Smooth muscle cell (in vitro differentiated cells): Measurements from ENCODE around the gene EGFL8. TPM values are rescaled to one million over a fixed set of nuclear protein-coding genes. Genes with fewer than 3 reads are reported as not detected.

ENCODE experiments used
- DNase-seq: peaks from one replicate; lab custom pipeline; 2025; ENCODE audit not compliant: unreplicated experiment; lab: John Stamatoyannopoulos, UW
- H2AFZ ChIP-seq: fragments of 200-600 bp; sonication (generic); 2 replicates; pipeline ENCODE4 v1.6.0; 2016; ENCODE audit warnings: antibody characterized with exemption, low read depth, mild to moderate bottlenecking
- H3F3A ChIP-seq: fragments of 200-600 bp; sonication (generic); 2 replicates; pipeline ENCODE4 v1.6.0; 2017; ENCODE audit warnings: antibody characterized with exemption, low read depth
- H3K27ac ChIP-seq: fragments of 200-600 bp; sonication (generic); 2 replicates; pipeline ENCODE4 v1.5.1; 2016; ENCODE audit warnings: low read depth, mild to moderate bottlenecking
- H3K27me3 ChIP-seq: fragments of 200-600 bp; sonication (generic); 2 replicates; pipeline ENCODE4 v1.6.1; 2016; ENCODE audit warnings: low read depth, mild to moderate bottlenecking
- H3K36me3 ChIP-seq: fragments of 200-600 bp; sonication (generic); 2 replicates; pipeline ENCODE4 v1.5.1; 2016; ENCODE audit warnings: low read depth
- H3K4me1 ChIP-seq: fragments of 200-600 bp; sonication (generic); 2 replicates; pipeline ENCODE4 v1.5.1; 2016; ENCODE audit warnings: low read depth
- H3K4me2 ChIP-seq: fragments of 200-600 bp; sonication (generic); 2 replicates; pipeline ENCODE4 v1.6.0; 2016; ENCODE audit warnings: mild to moderate bottlenecking
- H3K4me3 ChIP-seq: fragments of 200-600 bp; sonication (generic); 2 replicates; pipeline ENCODE4 v1.5.1; 2016; ENCODE audit warnings: mild to moderate bottlenecking
- H3K79me2 ChIP-seq: fragments of 200-600 bp; sonication (generic); 2 replicates; pipeline ENCODE4 v1.6.0; 2016; ENCODE audit warnings: low read depth, mild to moderate bottlenecking
- H3K9ac ChIP-seq: fragments of 200-600 bp; sonication (generic); 2 replicates; pipeline ENCODE4 v1.6.0; 2016; ENCODE audit warnings: low read depth
- H3K9me3 ChIP-seq: fragments of 200-600 bp; sonication (generic); replicated peaks from 2 replicates; pipeline ENCODE4 v1.5.1; 2016; ENCODE audit warnings: low read depth
- H4K20me1 ChIP-seq: fragments of 200-600 bp; sonication (generic); 2 replicates; pipeline ENCODE4 v1.6.0; 2016; ENCODE audit warnings: low read depth
- WGBS: methylation state at CpG from one replicate; pipeline ENCODE4 v1.1.7; 2016; ENCODE audit warnings: low lambda C conversion rate; 5-methylcytosine and 5-hydroxymethylcytosine counted together
- polyA plus RNA-seq: library from polyadenylated mRNA; unstranded; fragments of >200 nt; fragmentation: Nextera tagmentation; extraction: Ambion mirVana; gene quantifications from 2 replicates; pipeline ENCODE4 v1.2.1, GENCODE V29; 2016
- total RNA-seq: library from RNA; depleted of rRNA; stranded (reverse); fragments of >200 nt; gene quantifications from 2 replicates; pipeline ENCODE4 v1.2.3, GENCODE V29; 2014
- TF ChIP-seq, protein P1 (sequence below): fragments of 200-600 bp; sonication (generic); IDR thresholded peaks from 2 replicates; pipeline ENCODE4 v1.5.1; 2017; ENCODE audit warnings: borderline replicate concordance, mild to moderate bottlenecking, antibody characterized with exemption; ENCODE audit not compliant: insufficient read depth, poor library complexity, severe bottlenecking

EGFL8 gene
- total and polyA plus RNA-seq, 2 experiments from 2014 or later = 4.3 to 5.6 TPM

DNA sequence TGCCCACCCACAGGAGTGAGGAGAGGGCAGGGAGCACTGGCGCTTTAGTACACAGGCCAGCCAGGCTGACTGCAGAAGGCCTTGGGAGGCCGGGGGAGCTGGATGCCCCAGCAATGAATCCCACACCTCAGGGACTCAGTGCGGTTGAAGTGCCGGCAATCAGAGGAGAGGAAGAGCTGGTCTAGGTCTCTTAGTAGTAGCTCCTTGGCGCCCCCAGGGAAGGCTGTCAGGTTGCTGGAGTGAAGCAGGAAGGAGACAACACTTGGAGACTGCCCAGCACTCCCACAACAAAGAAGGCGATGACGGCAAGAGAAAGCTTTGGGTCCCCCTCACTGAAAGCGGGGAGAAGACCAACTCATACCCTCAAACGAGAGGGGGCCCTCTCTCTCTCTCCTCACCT, 46.9 kb upstream of the EGFL8 start:
- TF ChIP-seq, protein P1, sequence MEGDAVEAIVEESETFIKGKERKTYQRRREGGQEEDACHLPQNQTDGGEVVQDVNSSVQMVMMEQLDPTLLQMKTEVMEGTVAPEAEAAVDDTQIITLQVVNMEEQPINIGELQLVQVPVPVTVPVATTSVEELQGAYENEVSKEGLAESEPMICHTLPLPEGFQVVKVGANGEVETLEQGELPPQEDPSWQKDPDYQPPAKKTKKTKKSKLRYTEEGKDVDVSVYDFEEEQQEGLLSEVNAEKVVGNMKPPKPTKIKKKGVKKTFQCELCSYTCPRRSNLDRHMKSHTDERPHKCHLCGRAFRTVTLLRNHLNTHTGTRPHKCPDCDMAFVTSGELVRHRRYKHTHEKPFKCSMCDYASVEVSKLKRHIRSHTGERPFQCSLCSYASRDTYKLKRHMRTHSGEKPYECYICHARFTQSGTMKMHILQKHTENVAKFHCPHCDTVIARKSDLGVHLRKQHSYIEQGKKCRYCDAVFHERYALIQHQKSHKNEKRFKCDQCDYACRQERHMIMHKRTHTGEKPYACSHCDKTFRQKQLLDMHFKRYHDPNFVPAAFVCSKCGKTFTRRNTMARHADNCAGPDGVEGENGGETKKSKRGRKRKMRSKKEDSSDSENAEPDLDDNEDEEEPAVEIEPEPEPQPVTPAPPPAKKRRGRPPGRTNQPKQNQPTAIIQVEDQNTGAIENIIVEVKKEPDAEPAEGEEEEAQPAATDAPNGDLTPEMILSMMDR = no peak
- peaks cover 2% of the 10 kb centered on the region for H3F3A ChIP-seq
- H3K36me3 ChIP-seq = no peaks in the 10 kb centered on the region
- no peaks in the 10 kb centered on the region for H3K4me1 ChIP-seq
- H3K4me3 ChIP-seq = no peak overlapping the region
- H3K9ac ChIP-seq = no peak overlapping the region
- H3K79me2 ChIP-seq = no peaks in the 10 kb centered on the region
- H2AFZ ChIP-seq = no peak overlapping the region
- no peaks in the 10 kb centered on the region for H3K9me3 ChIP-seq
- no peak for DNase-seq
- H3K27me3 ChIP-seq = no peaks in the 10 kb centered on the region
- WGBS = 98% methylated on average over 8 of the region's 9 CpGs
- no peaks in the 10 kb centered on the region for H4K20me1 ChIP-seq
- no peak overlapping the region for H3K27ac ChIP-seq
- H3K4me2 ChIP-seq = no peak overlapping the region

DNA sequence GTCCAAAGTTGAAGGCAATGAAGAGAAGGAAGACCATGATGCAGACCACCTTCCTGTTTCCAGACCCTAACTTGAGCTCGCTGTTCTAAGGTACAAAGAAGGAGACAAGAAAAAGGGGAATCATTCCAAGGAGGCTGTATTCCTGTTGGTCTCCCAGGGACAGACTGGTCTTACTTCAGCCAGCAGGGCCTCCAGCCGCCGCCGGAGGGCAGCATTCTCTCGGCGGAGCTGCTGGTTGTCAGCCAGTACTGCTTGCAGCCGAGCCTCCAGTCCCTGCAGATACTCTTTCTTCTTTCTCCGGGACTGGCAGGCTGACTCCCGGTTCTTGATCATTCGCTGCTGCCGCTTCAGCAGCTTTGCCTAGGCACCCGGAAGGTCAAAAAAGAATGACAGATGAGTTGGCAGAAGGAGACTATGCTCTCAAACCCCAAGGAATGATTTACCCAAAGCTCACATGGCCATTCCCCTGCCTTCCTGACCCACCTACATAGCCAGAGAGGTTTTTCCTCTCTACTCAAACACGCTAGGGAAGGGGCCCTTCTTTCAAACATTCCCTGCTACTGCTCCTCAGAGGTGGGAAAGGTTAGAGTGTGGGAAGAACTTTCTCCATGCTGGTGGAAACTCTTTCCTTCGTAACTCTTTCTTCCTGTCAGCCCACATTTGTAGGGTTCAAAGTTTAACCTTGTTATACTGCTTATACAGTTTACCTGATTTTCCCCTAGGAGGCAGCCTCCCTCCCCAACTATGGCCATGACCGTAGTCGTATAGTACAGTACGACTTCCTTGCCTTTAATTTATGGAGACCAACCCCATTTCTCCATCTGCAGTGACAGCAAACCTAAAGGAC, 45.4 kb upstream of the EGFL8 start:
- no peaks in the 10 kb centered on the region for H3K4me1 ChIP-seq
- H3K9me3 ChIP-seq = no peaks in the 10 kb centered on the region
- H3K4me2 ChIP-seq = no peak overlapping the region
- peak; percentile 37 for DNase-seq
- H2AFZ ChIP-seq = no peak overlapping the region
- no peaks in the 10 kb centered on the region for H3F3A ChIP-seq
- H3K9ac ChIP-seq = no peak overlapping the region
- TF ChIP-seq, protein P1 = peak; percentile 96
- H4K20me1 ChIP-seq = no peaks in the 10 kb centered on the region
- 29% methylated on average over 17 of the region's 17 CpGs for WGBS
- no peaks in the 10 kb centered on the region for H3K79me2 ChIP-seq
- no peaks in the 10 kb centered on the region for H3K27me3 ChIP-seq
- H3K27ac ChIP-seq = no peak overlapping the region
- H3K36me3 ChIP-seq = no peaks in the 10 kb centered on the region
- H3K4me3 ChIP-seq = no peak overlapping the region

DNA sequence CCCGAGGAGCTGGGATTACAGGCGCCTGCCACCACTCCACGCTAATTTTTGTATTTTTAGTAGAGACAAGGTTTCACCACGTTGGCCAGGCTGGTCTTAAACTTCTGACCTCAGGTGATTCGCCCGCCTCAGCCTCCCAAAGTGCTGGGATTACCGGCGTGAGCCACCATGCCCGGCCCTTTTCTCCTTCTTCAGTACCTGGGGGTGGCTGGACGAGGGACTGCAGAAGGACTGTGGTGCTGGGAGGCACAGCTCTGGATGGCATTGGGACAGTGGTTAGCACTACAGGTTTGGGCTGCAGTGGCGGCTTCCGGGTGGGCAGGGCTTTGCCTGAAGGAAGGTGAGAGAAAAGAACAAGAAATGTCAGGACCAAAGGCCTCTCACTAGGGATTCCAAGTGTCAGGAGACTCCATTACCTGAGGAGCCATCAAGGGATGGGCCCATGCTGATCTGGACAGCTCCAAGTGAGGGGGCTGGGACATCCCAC, 43.8 kb upstream of the EGFL8 start:
- Histone ChIP-seq H4K20me1 (no peaks in the 10 kb centered on the region), H3K36me3 (peaks cover 3% of the 10 kb centered on the region), H3K27me3 (no peaks in the 10 kb centered on the region), H3K9ac (no peak overlapping the region), H3K27ac (no peak overlapping the region), H3K4me3 (no peak overlapping the region), H3K79me2 (no peaks in the 10 kb centered on the region), H3F3A (no peaks in the 10 kb centered on the region), H2AFZ (no peak overlapping the region), H3K4me2 (no peak overlapping the region), H3K9me3 (no peaks in the 10 kb centered on the region), H3K4me1 (no peaks in the 10 kb centered on the region)
- TF ChIP-seq, protein P1 = no peak
- WGBS = 96% methylated on average over 12 of the region's 12 CpGs
- DNase-seq = no peak
